Measurements from ENCODE around the gene MIEF1.
"Not testable (repeated sequence)": the region's sequence is repeated elsewhere in the genome, so short reads cannot be mapped to it uniquely, and the experiment has no call there.

Gene MIEF1

DNA sequence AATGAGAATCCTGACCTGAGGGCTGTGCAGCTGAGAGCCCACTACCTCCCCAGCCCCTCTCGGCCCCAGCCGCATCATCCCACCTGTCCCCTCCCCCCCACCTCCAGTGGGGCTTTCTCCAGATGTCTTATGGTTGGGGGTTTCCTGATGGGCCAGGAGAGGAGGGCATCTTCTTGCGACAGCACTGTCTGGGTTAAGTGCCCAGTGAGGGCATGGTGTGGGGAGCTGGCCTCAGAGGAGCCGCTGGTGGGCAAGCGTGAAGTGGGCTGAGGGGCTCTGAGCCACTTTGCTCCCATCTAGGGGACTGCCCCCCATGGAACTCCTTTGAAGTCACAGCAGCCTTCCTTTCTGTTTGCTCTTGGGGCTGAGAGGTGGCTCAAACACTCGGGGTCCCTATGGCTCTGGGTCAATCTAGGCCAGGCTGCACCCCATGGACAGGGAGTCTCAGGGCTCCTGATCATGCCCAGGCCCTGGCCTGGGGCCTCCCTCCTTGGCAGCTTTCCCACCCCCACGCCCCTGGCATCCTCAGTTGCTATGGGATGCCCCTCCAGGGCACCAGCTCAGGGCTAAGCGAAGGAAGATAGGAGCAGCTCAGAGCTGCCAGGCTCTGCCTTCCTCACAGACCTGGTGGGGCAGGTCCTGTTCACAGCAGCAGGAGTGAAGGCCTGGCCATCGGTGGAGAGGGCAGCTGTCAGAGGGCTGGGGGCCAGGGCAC is 11.0 kb upstream of the MIEF1 start:
- DNase-seq, result no peak

DNA sequence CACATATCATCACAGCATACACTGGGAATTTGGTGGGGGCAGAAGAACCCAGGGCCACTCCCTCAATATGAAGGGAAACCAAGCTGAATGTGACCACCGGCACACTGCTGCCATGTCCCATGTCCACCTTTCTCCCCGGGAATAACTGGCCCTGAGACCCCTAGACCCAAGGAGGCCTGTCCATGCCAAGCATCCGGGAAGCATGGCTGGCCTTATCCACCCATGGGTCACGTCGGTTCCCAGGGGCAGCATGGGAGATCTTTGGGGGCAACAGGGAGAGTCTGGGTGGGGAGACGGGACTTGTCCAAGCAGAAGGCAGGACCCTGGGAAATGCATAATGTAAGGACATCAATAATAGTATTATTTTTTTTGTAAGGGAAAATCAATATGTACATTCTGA is 10.4 kb upstream of the MIEF1 start:
- no peak for DNase-seq

DNA sequence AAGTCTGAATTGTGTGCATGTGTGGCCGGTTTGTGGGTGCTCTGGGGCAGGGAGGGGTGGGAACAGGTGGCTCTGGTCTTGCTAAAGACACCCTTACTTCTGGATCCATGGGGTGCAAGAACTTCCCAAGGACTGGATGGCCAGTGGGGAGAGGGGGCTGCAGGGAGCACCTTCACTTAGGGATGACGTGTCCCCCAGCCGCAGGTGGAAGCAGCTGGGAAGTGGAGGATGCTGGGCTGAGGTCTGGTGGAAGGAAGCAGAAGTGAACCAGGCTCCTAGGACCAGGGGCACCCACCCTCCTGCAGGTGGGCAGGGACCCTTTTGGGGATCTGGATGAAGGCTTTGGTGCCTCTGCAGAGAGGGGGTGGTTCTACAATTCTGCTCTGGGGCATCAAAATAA is 9.9 kb upstream of the MIEF1 start:
- DNase-seq, result no peak

DNA sequence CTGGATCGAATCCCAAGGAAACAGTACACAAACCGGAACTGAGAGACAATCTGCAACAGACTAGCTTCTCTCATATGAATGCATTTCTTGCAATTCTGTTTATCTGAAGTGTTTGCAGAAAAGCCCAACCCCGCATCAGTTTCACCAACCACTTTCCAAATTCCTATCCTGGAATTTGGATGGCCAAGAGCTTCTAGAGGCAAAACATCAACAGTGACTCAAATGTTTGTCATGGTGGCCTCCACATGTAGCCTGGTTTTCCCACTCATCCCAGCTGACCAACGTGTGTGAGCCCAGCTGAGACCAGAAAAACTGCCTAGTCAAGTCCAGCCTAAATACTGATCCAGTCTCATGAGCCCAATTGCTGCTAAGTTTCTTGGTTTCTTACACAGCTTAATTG is 8.3 kb upstream of the MIEF1 start:
- DNase-seq, result no peak

DNA sequence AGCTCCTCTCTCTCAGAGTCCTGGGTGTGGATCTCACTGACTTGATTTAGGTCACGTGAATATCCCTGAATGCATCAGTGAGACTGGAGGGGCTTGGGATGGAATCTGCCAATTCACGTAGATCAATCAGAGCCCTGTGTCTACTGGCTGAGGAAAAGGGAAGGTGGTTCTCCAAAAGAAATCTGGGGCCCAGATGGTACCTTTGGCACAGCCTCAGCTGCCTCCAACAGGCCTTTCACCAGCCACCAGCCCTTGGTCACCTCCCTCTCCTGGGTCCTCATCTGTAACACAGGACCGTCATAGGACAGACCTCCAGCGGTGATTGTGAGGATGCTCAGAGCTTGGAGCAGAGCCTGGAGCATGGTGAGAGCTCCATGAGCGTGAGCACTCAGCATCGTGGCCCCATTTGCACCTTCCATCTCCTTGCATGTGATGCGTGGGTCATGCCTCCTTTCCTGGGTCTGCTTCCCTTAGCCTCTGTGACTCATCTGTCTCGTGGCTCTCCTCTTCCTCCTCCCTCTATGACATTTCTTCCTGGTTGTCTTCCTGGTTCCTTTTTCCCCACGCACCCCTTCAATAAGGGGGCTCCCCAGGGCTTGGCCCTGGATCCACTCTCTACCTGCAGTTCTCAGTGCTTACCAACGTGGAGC is 7.5 kb upstream of the MIEF1 start:
- no peak for DNase-seq

DNA sequence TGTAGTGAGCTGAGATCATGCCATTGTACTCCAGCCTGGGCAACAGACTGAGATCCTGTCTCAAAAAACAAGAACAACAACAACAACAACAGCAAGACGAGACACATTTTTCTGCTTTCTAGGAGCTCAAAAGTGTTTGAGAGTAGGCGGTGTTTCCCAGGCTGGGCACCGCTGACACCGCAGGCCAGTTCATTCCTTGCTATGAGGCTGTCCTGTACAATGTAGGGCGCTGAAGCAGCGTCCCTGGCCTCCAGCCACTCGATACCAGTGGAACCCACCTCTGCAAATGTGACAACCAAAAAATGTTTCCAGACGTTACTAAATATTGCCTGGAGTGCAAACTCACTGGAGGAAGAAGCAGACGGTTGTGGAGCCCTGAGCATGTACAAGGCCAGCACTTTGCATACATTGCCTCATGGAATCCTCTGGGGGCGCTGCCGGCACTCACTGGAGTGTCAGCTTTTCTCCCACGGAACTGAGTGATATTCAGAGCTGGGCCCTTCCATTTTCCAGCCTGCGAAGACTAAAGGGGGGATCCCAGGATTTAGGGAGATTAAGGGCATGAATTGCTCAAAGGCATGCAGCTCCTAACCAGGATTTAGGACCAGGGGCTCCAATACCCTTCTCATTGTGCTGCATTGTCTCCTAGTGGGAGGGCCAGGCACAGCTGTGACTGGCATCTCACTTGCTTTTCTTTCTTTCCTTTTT is 5.8 kb upstream of the MIEF1 start:
- no peak for DNase-seq

DNA sequence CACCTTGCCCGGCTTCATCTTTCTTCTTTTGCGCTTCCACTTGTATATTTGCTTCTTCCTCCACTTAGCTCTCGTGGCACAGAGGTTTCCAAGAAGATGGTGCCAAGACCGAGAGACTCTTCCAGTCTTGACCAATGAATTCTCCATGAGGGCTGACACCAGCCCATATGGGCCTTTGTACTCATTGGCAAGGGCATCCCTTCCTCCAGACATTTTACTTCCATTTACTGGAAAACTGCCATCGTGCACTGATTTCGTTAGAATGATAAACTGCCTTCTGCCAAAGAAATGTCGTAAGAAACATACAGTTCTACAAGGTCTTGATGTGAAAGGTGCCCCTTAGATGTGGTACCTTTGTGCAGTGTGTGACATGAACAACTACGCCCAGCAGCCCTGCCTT is 4.7 kb upstream of the MIEF1 start:
- DNase-seq, result no peak

DNA sequence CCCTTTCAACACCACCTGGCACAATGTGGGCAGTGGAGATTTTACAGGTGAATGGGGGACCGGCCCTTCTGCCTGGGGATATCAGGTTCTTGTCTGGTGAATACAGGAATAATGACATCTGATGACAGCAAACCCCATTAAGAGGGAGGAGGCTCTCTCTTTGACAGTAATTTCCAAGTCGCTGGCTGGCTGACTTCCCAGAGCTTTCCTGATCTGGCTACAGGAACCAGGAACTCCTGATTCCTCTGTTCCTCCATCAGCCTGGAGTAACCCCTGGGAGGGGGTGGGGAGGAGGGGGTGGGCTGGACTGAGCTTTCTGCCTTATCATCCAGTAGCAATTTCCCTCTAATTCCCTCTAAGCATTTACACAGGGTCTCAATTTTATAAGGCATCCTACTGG is 3.7 kb upstream of the MIEF1 start:
- no peak for DNase-seq

DNA sequence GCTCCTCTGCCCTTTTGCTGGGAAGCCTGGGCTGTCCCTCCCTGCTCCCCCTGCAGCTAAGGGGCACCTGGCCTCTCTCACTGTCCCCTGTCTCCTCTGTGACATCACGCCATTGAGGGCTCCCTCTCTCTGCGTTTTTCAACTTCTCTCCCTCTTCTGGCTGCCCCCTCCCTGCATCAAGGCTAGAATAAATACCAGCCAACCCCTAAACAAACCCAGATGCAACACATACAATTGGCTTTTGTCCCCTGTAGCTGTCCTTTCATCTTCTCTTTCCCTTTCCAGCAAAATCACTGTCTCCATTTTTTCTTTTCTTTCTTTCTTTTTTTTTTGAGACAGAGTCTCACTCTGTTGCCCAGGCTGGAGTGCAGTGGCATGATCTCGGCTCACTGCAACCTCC is 3.3 kb upstream of the MIEF1 start:
- no peak for DNase-seq

DNA sequence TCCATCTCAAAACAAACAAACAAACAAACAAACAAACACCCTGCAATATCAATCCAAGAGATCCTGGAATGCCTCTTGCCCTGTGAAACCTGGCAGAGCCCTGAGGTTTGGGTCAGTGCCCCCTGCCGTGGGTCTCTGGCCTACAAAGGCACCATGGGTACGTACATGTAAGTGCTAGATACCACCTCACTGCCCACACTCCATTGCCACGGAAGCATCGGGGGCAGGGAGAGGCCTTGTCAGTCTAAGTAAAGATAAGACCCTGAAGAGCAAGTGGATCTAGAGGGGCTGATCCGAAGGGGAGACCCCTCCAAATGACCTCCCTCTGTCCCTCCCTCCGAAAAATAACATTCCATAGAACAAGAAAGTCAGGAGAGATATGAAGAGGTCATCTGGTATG is 2.0 kb upstream of the MIEF1 start:
- no peak for DNase-seq

DNA sequence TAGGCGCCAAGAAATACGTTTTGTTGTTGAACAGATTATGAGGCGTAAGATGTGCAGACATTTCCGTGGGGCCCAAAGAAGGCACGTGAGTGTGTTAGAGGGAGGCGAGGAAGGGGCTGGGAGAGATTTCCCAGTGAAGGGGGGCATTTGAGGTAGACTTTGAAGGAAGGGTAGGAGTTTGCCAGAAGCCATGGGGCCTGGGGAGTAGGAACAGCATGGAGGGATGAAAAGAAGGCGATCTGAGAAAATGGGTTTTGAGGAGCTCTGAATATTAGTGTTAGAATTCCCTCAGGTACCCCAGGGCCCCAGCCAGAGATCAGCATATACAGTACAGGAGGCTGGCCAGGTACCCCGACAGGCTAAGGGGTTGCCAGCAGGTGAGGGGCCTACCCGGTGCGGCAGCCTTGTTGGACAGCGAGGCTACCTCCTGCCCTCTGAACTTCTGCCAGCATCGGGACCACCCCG is 414 bp upstream of the MIEF1 start:
- DNase-seq, result no peak

DNA sequence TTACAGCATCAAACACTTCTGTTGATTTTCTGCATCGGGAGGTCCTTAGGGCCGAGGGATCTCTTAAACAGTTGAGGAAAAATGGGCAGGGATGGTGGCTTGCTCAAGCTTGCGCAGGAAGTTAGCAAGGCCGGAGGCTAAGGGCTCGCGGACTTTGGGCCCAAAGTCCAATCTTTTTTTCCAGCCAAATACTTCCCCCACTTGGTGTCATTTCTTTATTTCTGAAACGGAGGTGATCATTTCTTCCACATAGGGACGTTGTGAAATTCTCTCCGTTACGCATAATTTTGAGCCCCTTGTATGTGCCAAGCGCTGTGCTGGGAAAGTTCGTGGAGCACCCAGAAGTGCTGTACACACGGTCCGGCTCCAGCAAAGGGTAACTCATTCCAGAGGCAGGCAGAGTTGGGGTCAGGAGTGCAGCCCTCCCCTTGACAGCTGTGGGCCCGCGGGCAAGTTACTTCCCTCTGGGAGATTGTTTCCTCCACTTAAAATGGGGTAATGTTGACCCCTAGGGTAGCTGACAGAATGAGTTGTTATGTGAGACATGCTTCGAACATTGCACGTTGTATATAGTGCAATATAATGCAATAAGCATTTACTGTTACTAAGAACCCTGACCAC is 809 bp downstream of the MIEF1 start:
- no peak for DNase-seq

DNA sequence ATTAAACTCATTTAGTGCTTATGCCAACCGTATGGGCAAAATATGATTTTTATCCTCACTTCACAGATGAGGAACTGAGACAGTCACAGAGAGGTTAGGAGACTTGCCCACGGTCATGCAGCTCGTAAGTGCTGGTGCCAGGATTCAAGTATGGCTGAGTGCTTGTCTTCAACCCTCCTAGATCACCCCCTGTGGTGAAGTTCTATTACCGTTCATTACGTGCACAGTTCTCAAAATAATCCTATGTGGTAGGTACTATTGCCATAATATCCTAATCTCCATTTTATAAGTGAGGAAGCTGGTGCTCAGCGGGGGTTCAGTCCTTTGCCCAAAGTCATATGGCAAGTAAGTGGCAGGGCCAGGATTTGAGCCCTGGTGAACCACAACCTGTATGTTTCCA is 1.5 kb downstream of the MIEF1 start:
- DNase-seq, result no peak

DNA sequence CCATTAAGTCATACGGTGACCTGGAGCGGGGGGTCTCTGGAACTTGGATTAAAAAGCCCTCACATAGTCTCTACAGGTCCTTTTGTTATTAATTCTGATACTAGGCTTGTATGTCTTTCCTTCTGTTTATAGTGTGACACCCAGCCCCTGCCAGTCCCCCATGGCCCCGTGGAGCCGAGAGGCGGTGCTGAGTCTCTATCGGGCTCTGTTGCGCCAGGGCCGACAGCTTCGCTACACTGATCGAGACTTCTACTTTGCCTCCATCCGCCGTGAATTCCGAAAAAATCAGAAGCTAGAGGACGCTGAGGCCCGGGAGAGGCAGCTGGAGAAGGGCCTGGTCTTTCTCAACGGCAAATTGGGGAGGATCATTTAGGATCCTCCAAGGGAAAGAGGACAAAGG is 2.0 kb downstream of the MIEF1 start:
- DNase-seq, result no peak

DNA sequence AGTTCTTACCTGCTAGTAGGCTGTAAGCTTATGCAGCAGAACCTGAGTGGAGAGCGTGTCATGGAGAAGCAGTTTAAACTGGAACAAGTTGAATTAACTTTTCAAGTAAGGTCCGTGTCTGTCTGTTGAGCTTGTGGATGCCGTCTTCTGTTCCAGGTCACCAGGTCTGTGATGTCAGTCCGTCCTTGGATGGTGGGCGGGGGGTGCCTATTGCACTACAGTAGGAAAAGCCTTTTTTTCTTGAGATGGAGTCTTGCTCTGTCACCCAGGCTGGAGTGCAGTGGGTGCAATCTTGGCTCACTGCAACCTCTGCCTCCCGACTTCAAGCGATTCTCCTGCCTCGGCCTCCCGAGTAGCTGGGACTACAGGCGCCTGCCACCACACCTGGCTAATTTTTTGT is 4.9 kb downstream of the MIEF1 start:
- DNase-seq, result not testable (repeated sequence)

DNA sequence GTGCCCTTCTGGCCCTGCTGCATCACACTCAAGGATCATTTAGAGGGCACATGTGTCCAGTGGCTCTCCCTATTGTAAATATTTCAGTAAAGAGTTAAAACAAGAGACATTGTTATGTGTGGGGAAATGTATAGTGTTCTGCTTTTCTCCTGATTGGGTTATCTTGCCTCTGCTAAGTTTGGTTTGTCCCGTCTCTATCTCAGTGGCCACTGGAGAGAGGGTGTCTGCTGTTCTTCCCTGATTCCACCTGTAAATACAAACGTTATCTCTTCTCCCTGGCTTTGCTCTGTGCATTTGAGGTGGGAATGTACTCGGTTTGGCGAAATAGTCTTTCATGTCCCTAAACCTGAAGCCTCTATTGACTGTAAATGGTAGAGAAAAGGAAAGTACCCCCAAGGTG is 6.3 kb downstream of the MIEF1 start:
- no peak for DNase-seq

DNA sequence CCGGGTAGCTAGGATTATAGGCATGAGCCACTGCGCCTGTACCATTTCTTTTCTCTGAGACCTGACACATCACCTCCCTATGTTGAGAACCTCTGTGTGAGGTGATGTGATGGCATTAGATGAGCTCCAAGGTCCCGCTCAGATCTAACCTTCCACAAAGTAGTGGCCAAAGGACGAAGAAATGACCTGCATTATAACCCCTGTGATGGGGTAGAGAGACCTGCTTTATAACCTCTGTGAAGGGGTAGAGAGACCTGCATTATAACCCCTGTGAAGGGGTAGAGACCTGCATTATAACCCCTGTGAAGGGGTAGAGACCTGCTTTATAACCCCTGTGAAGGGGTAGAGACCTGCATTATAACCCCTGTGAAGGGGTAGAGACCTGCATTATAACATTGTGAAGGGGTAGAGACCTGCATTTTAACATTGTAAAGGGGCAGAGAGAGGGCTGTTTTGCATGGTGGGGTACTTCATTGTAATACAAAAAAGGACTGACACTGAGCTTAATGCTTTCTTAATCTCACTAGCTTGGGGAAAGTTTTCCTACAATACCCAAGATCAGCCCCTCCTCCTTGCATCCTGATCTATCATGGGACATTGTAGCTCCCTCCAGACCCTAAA is 8.5 kb downstream of the MIEF1 start:
- no peak for DNase-seq

DNA sequence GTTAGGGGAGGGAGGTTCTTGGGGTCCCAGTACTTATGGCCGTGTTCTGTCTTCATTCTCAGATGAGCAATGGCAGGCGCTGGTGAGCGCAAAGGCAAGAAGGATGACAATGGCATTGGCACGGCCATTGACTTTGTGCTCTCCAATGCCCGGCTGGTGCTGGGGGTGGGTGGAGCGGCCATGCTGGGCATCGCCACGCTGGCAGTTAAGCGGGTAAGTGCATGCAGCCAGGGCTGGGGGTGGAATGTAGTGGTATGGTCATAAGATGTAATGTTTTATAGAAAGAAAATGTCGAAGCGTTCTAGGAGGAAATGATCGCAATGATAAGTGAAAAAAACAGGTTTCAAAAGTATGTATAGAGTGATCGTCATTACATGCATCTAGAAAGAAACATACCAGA is 9.1 kb downstream of the MIEF1 start:
- no peak for DNase-seq

DNA sequence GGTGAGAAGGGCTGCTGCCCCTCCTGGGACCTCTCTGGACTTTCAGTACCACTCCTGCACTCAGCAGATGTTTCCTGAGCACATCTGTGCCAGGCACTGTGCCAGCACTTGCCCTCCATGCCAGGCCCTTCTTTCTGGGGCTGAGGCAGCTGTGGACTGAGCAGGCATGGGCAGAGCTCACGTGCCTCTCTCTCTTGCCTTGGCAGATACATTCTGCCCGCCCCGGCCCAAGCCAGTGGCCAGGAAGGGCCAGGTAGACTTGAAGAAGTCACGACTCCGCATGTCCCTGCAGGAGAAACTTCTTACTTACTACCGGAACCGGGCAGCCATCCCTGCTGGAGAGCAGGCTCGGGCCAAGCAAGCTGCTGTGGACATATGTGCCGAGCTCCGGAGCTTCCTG is 9.9 kb downstream of the MIEF1 start:
- DNase-seq, result no peak

DNA sequence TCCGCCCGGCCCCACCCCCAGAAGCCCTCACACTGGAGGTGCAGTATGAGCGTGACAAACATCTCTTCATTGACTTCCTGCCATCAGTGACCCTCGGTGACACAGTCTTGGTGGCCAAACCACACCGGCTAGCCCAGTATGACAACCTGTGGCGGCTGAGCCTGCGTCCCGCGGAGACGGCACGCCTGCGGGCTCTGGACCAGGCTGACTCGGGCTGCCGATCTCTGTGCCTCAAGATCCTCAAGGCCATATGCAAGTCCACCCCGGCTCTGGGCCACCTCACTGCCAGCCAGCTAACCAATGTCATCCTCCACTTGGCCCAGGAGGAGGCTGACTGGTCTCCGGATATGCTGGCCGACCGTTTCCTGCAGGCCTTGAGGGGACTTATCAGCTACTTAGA is 11.7 kb downstream of the MIEF1 start:
- DNase-seq, result no peak

DNA sequence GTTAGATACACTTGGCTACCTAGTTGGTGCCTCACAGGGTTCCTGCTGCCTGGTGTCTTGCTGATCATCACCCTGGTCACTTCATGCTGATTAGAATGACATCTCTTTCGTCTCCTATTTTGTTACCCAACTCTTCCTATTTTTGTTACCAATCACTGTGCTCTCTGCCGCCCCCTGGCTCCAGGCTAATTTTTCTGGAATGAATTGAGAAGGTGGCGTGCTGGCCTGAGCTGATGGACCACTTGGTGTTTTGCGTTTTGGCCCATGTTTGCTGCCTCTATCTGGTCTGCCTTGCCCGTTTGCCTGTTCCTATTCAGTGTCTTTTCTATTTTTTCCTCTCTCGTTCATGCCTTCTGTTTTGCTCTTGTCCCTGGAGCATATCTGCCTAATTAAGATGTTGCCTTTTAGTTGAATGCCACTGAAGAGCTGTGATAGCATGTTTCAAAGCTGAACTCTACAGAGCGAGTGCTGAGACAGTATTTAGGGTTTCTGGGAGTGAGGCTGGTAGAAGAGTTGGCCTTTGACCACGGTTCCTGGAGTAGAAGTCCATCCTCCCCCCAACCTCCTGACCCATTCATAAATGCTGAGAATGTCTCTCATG is 12.4 kb downstream of the MIEF1 start:
- DNase-seq, result no peak

DNA sequence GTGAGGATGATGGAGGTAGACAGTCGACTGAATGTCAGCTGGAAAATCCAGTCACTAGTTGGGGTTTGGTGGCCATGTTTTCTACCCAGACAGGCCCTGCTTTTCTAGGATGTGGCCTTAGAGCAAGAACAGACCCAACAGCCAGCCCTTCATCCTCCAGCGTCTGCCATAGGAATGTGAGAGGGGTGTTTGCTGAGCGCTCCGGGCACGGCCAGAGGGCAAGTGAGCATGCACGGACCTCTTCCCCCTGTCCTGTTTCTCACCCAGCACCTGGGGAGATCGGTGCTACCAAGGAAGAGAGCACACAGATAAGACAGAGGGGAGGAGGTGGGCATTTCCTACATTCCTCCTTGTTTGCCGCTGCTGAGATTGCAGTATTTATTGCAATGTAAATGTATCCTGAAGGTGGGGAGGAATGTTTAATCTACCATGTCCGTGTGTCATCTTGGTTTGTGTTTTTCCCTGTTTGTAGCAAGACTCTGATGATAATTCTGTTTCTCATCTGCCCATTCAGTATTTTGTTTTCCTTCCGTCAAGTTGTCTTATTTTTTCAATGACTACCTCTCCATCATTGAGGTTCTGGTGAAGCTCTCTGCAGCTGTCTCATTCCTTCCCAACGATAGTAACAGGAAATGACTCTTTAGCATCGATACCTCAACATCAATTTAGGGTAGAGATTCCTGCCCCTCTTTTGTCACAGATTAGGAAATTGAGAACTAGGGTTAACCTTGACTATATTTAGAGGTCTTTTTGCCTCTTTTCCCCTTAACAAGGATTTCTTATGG is 13.4 kb downstream of the MIEF1 start:
- no peak for DNase-seq

All from NCI-H187 treated with DMSO at 0.1 percent for 48 hours (cell line).